Activated naive CD8-positive, alpha-beta T cell treated with anti-CD3 and anti-CD28 coated beads, Interleukin-2, amount 10 ng/mL, durations not matched to agents 7 days and 5 days (primary cell): Measurements from ENCODE around the gene TICRR. TPM values are rescaled to one million over a fixed set of nuclear protein-coding genes. Genes with fewer than 3 reads are reported as not detected.
"Not testable (repeated sequence)": the region's sequence is repeated elsewhere in the genome, so short reads cannot be mapped to it uniquely, and the experiment has no call there.

Experiments
- ATAC-seq: fragments of 150-1000 bp; cut with Tn5 transposase; one replicate; pipeline ENCODE4 v1.10.0; 2021; ENCODE audit warnings: low read depth, moderate library complexity
- POLR2A ChIA-PET: fragments of 350-600 bp; sonication (Branson Sonifier 250); formaldehyde crosslinking; loops from one replicate; lab custom pipeline; 2021; ENCODE audit warnings: antibody characterized with exemption; lab: Charles Lee
- DNase-seq: peaks from one replicate; pipeline ENCODE4 v3.0.0; 2021
- H3K27ac Mint-ChIP-seq: one replicate; pipeline ENCODE4 v1.8.0; 2022; ENCODE audit warnings: mild to moderate bottlenecking, mixed read lengths
- H3K27me3 Mint-ChIP-seq: one replicate; pipeline ENCODE4 v1.8.0; 2022; ENCODE audit warnings: mild to moderate bottlenecking, moderate library complexity, mixed read lengths
- H3K36me3 Mint-ChIP-seq: one replicate; pipeline ENCODE4 v1.8.0; 2021; ENCODE audit warnings: mild to moderate bottlenecking, mixed read lengths
- H3K4me1 Mint-ChIP-seq: one replicate; pipeline ENCODE4 v1.8.0; 2021; ENCODE audit warnings: mixed read lengths
- H3K4me3 Mint-ChIP-seq: one replicate; pipeline ENCODE4 v1.8.0; 2022; ENCODE audit warnings: mild to moderate bottlenecking, moderate library complexity, mixed read lengths
- H3K9me3 Mint-ChIP-seq: one replicate; pipeline ENCODE4 v1.8.0; 2021; ENCODE audit warnings: mixed read lengths
- total RNA-seq, 2 experiments: library from RNA; stranded (reverse); gene quantifications; one replicate each; pipeline ENCODE4 v1.2.3, GENCODE V29; 2021

Gene TICRR, protein sequence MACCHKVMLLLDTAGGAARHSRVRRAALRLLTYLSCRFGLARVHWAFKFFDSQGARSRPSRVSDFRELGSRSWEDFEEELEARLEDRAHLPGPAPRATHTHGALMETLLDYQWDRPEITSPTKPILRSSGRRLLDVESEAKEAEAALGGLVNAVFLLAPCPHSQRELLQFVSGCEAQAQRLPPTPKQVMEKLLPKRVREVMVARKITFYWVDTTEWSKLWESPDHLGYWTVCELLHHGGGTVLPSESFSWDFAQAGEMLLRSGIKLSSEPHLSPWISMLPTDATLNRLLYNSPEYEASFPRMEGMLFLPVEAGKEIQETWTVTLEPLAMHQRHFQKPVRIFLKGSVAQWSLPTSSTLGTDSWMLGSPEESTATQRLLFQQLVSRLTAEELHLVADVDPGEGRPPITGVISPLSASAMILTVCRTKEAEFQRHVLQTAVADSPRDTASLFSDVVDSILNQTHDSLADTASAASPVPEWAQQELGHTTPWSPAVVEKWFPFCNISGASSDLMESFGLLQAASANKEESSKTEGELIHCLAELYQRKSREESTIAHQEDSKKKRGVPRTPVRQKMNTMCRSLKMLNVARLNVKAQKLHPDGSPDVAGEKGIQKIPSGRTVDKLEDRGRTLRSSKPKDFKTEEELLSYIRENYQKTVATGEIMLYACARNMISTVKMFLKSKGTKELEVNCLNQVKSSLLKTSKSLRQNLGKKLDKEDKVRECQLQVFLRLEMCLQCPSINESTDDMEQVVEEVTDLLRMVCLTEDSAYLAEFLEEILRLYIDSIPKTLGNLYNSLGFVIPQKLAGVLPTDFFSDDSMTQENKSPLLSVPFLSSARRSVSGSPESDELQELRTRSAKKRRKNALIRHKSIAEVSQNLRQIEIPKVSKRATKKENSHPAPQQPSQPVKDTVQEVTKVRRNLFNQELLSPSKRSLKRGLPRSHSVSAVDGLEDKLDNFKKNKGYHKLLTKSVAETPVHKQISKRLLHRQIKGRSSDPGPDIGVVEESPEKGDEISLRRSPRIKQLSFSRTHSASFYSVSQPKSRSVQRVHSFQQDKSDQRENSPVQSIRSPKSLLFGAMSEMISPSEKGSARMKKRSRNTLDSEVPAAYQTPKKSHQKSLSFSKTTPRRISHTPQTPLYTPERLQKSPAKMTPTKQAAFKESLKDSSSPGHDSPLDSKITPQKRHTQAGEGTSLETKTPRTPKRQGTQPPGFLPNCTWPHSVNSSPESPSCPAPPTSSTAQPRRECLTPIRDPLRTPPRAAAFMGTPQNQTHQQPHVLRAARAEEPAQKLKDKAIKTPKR (N-terminal part only)
- 10 to 100 TPM; 18.6 to 20.6 TPM for total RNA-seq

DNA sequence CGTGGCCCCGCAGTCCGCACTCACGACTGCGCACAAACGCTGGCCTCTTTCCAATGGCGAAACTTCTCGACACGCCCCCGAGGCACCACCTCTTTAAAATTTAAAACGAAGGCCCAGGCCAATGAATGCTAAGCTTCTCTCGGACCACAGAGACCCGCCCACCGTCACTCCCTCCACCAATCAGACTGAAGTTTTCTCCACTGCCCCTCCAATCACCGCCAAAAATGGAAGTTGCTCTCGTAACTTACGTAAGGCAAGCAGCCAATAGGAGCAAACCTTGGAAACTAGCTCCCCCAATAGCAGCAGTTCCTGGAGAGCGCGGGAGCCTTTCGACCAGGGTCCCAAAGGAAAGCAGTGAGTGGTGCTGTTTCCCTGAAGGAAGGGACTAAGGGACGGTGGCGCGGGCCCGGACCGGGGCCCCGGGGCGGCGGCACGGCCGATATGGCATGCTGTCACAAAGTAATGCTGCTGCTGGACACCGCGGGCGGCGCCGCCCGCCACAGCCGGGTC is at the start of gene TICRR:
TSS of gene TICRR (plus strand) at position 324 of the 510 bp plus-strand sequence. CDS start at position 442, 118 bp downstream.
- ATAC-seq = peak; percentile 92
- Mint-ChIP-seq H3K36me3 (peaks cover 24% of the 10 kb centered on the region), H3K4me1 (peaks cover 20% of the 10 kb centered on the region), H3K4me3 (peak within 1 kb of the TSS; percentile 90), H3K27me3 (peaks cover 16% of the 10 kb centered on the region), H3K27ac (peak within 1 kb of the TSS; percentile 73), H3K9me3 (no peaks in the 10 kb centered on the region)
- POLR2A ChIA-PET = interaction anchor here (0.6 to 1.1 kb wide), 8 partner anchors 10 to 1152 kb away, joined by 3 to 6 read pairs (median 3); partner anchors contain the start of genes FANCI and POLG
- peak; percentile 87 for DNase-seq

DNA sequence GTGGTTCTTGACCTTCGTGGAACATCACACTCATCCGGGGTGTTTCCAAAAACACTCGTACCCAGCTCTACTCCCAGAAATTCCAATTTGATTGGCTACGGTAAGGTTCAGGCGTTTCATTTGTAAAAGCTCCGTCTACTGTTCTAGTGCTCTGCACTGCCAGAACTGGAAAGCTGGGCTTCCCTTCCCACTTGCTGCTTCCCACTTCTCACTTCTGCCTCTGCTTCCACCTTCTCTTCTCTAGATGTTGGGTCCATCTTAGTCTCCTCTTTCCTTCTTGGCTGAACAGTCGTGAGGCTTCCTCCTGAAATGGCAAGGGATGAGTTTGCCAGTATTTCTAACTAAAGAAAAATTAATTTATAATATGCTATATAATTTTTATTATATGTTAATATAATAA is 49.1 kb upstream of the TICRR start:
- POLR2A ChIA-PET = no interaction called here
- no peak for ATAC-seq
- Mint-ChIP-seq H3K4me1 (no peaks in the 10 kb centered on the region), H3K9me3 (no peaks in the 10 kb centered on the region), H3K4me3 (no peak overlapping the region), H3K36me3 (no peaks in the 10 kb centered on the region), H3K27me3 (peaks cover 14% of the 10 kb centered on the region), H3K27ac (no peak overlapping the region)
- DNase-seq = no peak

DNA sequence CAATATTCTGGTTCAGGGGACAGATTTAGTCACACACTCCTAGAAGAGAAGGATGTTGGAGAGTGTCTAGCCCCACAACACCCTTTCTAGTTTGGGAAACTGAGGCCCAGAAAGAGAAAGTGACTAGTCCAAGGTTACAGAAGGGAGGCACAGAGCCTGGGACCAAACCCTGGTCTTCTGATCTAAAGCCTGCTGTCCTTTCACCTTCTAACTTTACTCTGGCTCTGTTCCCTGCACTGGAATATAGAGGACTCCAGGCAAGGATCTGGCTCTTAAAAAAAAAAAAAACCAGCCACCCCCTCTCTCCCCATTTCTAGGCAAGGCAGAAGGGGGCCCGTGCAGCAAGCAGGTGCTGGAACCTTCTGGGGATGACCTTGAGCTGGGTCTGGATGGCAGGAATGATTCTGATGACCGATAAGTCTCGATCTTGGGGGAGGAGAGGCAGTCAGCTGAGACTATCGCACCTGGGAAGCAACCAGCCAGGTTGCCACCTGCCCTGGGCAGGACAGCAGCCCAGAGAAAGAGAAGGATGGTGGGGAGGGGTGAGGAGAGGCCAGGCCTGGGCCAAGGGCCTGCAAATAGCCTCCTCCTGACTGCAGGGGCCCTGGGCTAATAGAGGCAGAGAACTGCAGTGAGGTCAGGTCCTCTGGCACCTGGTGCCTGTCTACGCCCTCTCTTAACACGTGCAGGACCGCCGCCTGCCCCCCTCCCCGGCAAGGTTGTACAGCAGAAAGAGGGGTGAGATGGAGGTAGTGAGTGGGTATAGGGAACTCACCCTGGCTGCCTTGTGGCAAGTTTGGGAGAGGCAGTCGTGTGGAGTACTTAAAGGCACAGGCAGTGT is 48.4 kb upstream of the TICRR start:
- POLR2A ChIA-PET = no interaction called here
- Mint-ChIP-seq H3K9me3 (no peaks in the 10 kb centered on the region), H3K36me3 (no peaks in the 10 kb centered on the region), H3K4me3 (no peak overlapping the region), H3K4me1 (no peaks in the 10 kb centered on the region), H3K27ac (no peak overlapping the region), H3K27me3 (peaks cover 14% of the 10 kb centered on the region)
- DNase-seq = no peak
- ATAC-seq = no peak

DNA sequence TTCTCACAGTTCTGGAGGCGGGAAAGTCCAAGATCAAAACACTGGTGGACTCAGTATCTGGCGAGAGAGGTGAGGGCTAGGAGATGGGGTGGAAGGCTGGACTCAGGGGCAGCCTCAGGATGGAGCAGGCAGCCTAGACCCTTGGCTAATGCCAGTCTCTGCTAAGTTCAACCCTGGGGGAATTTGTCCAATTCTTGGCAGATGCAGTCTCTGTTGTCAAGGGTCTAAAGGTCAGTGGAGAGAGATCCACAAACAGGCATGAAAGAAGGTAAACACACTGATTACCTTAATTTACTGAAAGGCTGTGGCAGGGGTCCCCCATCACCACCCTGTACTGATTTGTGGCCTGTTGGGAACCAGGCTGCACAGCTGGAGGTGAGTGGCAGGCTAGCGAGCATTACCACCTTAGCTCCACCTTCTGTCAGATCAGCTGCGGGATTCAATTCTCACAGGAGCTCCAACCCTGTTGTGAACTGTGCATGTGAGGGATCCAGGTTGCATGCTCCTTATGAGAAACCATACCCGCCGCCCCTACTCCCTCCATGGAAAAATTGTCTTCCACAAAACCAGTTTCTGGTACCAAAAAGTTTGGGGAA is 46.4 kb upstream of the TICRR start:
- H3K27me3 Mint-ChIP-seq = peaks cover 6% of the 10 kb centered on the region

DNA sequence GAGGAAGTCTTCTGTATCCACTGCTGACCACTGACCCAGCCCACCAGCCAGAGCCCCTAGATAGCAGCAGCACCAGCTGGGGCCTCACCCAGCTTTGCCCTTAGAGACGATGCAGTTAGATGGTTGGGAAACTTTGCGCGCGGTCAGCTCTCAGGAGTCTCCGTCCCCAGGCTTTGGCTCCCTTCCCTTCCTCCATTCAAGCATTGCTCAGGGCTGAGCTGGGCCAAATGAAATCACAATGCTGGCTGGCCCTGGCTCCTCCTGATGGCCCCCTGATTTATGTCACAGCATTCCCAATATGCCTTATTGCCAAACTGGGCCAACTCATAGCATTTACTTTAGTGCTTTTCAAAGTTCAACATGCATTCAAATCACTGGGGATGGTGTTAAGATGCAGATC is 44.3 kb upstream of the TICRR start:
- Mint-ChIP-seq H3K36me3 (no peaks in the 10 kb centered on the region), H3K4me3 (no peak overlapping the region), H3K9me3 (peaks cover 2% of the 10 kb centered on the region), H3K27me3 (peaks cover 3% of the 10 kb centered on the region), H3K4me1 (peaks cover 2% of the 10 kb centered on the region), H3K27ac (no peak overlapping the region)
- DNase-seq = no peak
- no peak for ATAC-seq
- POLR2A ChIA-PET = no interaction called here

More for the DNA sequence above, 46.4 kb upstream of the TICRR start:
- POLR2A ChIA-PET = no interaction called here
- Mint-ChIP-seq H3K9me3 (peaks cover 2% of the 10 kb centered on the region), H3K4me3 (no peak overlapping the region), H3K4me1 (peaks cover 2% of the 10 kb centered on the region), H3K36me3 (no peaks in the 10 kb centered on the region), H3K27ac (no peak overlapping the region)
- ATAC-seq = no peak
- no peak for DNase-seq

DNA sequence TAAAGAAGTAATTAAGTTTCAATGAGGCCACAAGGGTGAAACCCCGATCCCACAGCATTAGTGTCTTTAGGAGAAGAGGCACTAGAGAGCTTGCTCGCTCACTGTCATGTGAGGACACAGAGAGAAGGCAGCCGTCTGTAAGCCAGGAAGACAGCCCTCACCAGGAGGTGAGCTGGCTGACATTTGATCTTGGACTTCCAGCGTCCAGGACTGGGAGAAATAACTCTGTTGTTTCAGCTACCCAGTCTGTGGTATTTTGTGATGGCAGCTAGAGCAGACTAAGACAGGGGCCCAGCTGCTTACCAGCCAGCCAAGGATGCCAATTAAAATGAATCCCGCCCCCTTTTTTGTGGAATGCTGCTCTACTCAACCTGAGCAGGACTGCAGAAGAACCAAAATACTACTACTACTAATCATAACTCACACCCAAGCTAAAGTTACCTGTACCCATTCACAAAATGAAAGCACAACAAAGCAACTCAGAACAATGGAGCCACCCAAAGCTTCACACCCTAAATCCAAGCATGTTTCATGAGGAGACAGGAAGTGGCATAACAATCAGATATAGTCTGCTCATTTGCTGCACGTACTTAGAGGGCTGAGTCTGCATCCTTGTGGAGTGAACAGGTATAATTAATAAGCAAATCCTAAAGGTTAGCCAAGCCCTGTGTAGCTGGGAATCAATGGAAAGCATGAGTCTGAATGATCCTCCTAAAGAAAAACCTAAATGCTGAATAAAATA is 43.3 kb upstream of the TICRR start:
- Mint-ChIP-seq H3K27me3 (peaks cover 4% of the 10 kb centered on the region), H3K4me1 (peaks cover 2% of the 10 kb centered on the region), H3K4me3 (no peak overlapping the region), H3K36me3 (no peaks in the 10 kb centered on the region), H3K27ac (no peak overlapping the region), H3K9me3 (peaks cover 2% of the 10 kb centered on the region)
- no peak for ATAC-seq
- POLR2A ChIA-PET = no interaction called here
- no peak for DNase-seq

DNA sequence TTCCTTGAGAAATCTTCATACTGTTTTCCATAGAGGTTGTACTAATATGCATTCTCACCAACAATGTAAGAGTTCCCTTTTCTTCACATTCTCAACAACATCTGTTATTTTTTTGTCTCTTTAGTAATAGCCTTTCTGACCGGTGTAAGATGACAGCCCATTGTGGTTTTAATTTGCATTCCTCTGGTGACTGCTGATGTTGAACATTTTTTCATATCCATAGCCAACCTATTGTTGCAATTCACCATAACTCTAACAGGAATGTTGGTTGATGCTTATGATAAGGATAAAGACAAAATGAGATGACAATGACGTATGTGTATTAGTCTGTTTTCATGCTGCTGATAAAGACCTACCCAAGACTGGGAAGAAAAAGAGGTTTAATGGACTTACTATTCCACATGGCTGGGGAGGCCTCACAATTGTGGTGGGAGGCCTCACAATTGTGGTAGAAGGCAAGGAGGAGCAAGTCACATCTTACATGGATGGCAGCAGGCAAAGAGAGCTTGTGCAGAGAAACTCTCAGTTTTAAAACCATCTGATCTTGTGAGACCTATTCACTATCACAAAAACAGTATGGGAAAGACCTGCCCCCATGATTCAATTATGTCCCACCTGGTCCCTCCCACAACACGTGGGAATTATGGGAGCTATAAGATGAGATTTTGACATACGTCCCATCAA is 41.3 kb upstream of the TICRR start:
- DNase-seq (no peak), ATAC-seq (no peak)
- Mint-ChIP-seq H3K27ac (no peak overlapping the region), H3K4me3 (no peak overlapping the region), H3K9me3 (peaks cover 6% of the 10 kb centered on the region), H3K27me3 (peaks cover 2% of the 10 kb centered on the region), H3K36me3 (no peaks in the 10 kb centered on the region), H3K4me1 (peaks cover 2% of the 10 kb centered on the region)
- POLR2A ChIA-PET = no interaction called here

DNA sequence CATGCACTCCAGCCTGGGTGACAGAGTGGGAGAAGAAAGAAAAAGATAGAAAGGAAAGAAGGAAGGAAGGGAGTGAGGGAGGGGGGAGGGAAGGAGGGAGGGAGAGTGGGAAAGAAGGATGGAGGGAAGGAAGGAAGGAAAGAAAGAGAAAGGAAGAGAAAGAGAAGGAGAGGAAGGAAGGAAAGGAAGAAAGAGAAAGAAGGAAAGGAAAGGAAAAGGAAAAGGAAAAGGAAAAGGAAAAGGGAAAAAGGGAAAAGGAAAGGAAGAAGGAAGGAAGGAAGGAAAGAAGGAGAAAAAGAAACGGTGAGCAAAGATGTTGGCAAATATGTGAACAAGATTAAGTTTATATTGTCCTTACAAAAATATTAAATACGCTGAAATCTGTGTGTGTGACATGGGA is 36.2 kb upstream of the TICRR start:
- POLR2A ChIA-PET = no interaction called here
- Mint-ChIP-seq H3K27me3 (peaks cover 8% of the 10 kb centered on the region), H3K27ac (no peak overlapping the region), H3K4me3 (no peak overlapping the region), H3K4me1 (no peaks in the 10 kb centered on the region), H3K36me3 (no peaks in the 10 kb centered on the region), H3K9me3 (peaks cover 4% of the 10 kb centered on the region)
- no peak for DNase-seq
- ATAC-seq = no peak

DNA sequence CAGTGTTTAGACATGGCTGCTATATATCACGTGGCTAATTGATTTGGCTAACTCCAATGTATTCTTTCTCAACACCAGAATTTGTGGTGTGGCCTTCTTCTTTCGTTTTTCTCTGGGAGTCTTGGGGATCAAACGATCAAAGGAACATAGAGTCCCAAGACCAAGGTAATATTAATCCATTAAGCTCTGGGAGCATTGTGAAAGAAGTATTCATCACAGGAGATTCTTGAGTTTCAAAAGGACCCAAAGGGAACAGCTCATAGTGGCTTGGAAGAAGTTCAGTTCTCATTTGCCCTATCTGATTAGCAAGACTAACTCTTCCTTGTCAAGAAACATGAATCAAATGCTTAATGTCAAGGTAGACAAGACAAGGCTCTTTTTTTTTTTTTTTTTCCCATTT is 32.9 kb upstream of the TICRR start:
- Mint-ChIP-seq H3K27ac (no peak overlapping the region), H3K27me3 (peaks cover 14% of the 10 kb centered on the region), H3K4me1 (no peaks in the 10 kb centered on the region), H3K4me3 (no peak overlapping the region), H3K36me3 (no peaks in the 10 kb centered on the region), H3K9me3 (peaks cover 4% of the 10 kb centered on the region)
- DNase-seq = no peak
- POLR2A ChIA-PET = no interaction called here
- ATAC-seq = no peak

DNA sequence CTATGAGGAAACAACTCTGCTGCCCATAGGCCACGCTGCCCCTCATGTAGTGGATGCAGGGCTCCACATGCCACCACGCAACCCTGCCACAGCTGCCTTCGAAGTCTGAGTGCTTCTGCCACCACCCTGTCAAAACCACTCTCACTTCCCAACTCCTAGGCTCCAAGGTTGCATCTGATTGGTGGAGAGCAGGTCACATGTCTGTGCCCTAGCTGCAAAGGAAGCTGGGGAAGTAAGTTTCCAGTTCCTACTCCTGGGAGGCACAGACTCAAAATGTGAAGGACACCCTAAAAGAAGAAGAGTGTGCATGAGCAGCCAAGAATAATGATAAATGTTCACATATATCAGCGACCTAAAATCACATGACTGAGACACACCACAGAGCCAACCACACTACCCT is 31.9 kb upstream of the TICRR start:
- peaks cover 3% of the 10 kb centered on the region for H3K4me1 Mint-ChIP-seq
- DNase-seq (no peak), ATAC-seq (no peak)
- H3K36me3 Mint-ChIP-seq = no peaks in the 10 kb centered on the region
- H3K4me3 Mint-ChIP-seq = no peak overlapping the region
- H3K27me3 Mint-ChIP-seq = peaks cover 14% of the 10 kb centered on the region
- no peak overlapping the region for H3K27ac Mint-ChIP-seq
- peaks cover 1% of the 10 kb centered on the region for H3K9me3 Mint-ChIP-seq
- POLR2A ChIA-PET = no interaction called here

DNA sequence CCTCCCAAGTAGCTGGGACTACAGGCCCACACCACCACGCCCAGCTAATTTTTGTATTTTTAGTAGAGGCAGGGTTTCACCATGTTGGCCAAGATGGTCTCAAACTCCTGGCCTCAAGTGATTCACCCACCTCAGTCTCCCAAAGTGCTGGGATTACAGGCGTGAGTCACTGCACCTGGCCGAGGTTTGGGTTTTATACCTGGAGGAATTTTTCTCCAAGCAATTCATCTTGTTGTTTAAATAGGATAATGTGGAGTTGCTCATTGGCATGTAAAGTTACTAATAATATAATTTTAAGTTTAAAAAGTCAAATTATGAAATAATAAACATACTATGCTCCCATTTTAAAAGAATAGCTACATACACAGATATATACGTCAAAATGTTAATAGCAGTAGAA is 26.1 kb upstream of the TICRR start:
- H3K9me3 Mint-ChIP-seq, H3K27ac Mint-ChIP-seq, ATAC-seq, H3K4me1 Mint-ChIP-seq, POLR2A ChIA-PET, DNase-seq, H3K36me3 Mint-ChIP-seq, H3K4me3 Mint-ChIP-seq: not testable (repeated sequence)
- H3K27me3 Mint-ChIP-seq = peaks cover 12% of the 10 kb centered on the region
